Caco-2 (cell line): ENCODE results near the gene CRYBA4. TPM values are rescaled to one million over a fixed set of nuclear protein-coding genes. Genes with fewer than 3 reads are reported as not detected.

Experiments used
- BruUV-seq: library from RNA; stranded (reverse); fragments of 400-500 nt; replicated peaks from 2 replicates; lab custom pipeline; 2021; lab: Mats Ljungman, UMichigan
- CTCF ChIA-PET: fragments of 300-600 bp; sonication (Branson Sonifier 250); formaldehyde crosslinking; loops from one replicate; lab custom pipeline; 2022; ENCODE audit warnings: antibody characterized with exemption; lab: Charles Lee
- POLR2A ChIA-PET: fragments of 300-600 bp; sonication (Branson Sonifier 250); formaldehyde crosslinking; loops from one replicate; lab custom pipeline; 2022; ENCODE audit warnings: antibody characterized with exemption; lab: Charles Lee
- DNase-seq, 2 experiments: peaks; one replicate each; pipeline versions ENCODE4 v3.0.0 to v3.0.0-alpha.2; 2020 to 2022
- H3K27me3 ChIP-seq: replicated peaks from 2 replicates; pipeline ENCODE4 v1.6.0; 2011; ENCODE audit warnings: low read length; ENCODE audit not compliant: control insufficient read depth, insufficient read depth
- H3K36me3 ChIP-seq: 2 replicates; pipeline ENCODE4 v1.5.1; 2011; ENCODE audit warnings: low read length; ENCODE audit not compliant: control insufficient read depth, insufficient read depth
- H3K4me1 ChIP-seq: fragments of 250-450 bp; sonication (Bioruptor Pico); 2 replicates; pipeline ENCODE4 v1.5.1; 2020; ENCODE audit warnings: mild to moderate bottlenecking
- H3K4me3 ChIP-seq: 2 replicates; pipeline ENCODE4 v1.5.1; 2011; ENCODE audit warnings: low read depth, mild to moderate bottlenecking, control low read depth, low read length
- H3K9me3 ChIP-seq: fragments of 250-450 bp; sonication (Bioruptor Pico); 2 replicates; pipeline ENCODE4 v1.5.1; 2020; ENCODE audit warnings: mild to moderate bottlenecking, moderate library complexity
- H3K27ac Mint-ChIP-seq: one replicate; pipeline ENCODE4 v1.8.0; 2022; ENCODE audit warnings: mixed read lengths; ENCODE audit not compliant: unreplicated experiment
- H3K27me3 Mint-ChIP-seq: one replicate; pipeline ENCODE4 v1.8.0; 2022; ENCODE audit warnings: mixed read lengths; ENCODE audit not compliant: insufficient read depth, unreplicated experiment
- H3K36me3 Mint-ChIP-seq: one replicate; pipeline ENCODE4 v1.8.0; 2022; ENCODE audit warnings: mild to moderate bottlenecking, mixed read lengths; ENCODE audit not compliant: insufficient read depth, unreplicated experiment
- H3K4me1 Mint-ChIP-seq: one replicate; pipeline ENCODE4 v1.8.0; 2022; ENCODE audit warnings: low read depth, mixed read lengths; ENCODE audit not compliant: unreplicated experiment
- H3K4me3 Mint-ChIP-seq: one replicate; pipeline ENCODE4 v1.8.0; 2022; ENCODE audit warnings: mild to moderate bottlenecking, moderate library complexity, mixed read lengths; ENCODE audit not compliant: unreplicated experiment
- H3K9me3 Mint-ChIP-seq: one replicate; pipeline ENCODE4 v1.8.0; 2022; ENCODE audit warnings: mixed read lengths; ENCODE audit not compliant: unreplicated experiment
- CTCF ChIP-seq, 2 experiments: fragments of 200-600 bp in 1 of 2; IDR thresholded peaks; 1 replicate in 1 of 2; 2 replicates in 1 of 2; pipeline versions ENCODE4 v1.5.1 to v1.8.0; 2011 to 2022; ENCODE audit warnings: antibody characterized with exemption in 1 of 2, control low read depth in 1 of 2, inconsistent platforms in 1 of 2, low read depth in 1 of 2, low read length in 1 of 2, mild to moderate bottlenecking in 1 of 2, moderate library complexity in 1 of 2; ENCODE audit not compliant: insufficient read depth in 1 of 2, severe bottlenecking in 1 of 2, unreplicated experiment in 1 of 2
- intact Hi-C: fragments of 100-400 bp; cut with micrococcal nuclease; formaldehyde crosslinking; loops from one replicate; pipeline ENCODE4 v1.10.0; 2022; ENCODE audit not compliant: unreplicated experiment
- total RNA-seq: library from RNA; stranded (reverse); gene quantifications from 2 replicates; pipeline ENCODE4 v1.2.3, GENCODE V29; 2022

CRYBA4 gene
- total RNA-seq, 1 experiment from 2014 or later, result 0.68 TPM

- ChIA-PET CTCF (no interaction called here), POLR2A (no interaction called here)
- Histone ChIP-seq H3K27me3 (no peaks in the 10 kb centered on the region), H3K4me1 (no peaks in the 10 kb centered on the region), H3K4me3 (no peak overlapping the region), H3K9me3 (no peaks in the 10 kb centered on the region), H3K36me3 (no peaks in the 10 kb centered on the region)
- BruUV-seq, result no TSS peak
- intact Hi-C loops, result no loop called here
- Mint-ChIP-seq H3K4me3 (no peak overlapping the region), H3K9me3 (no peaks in the 10 kb centered on the region), H3K36me3 (peaks cover 6% of the 10 kb centered on the region), H3K27me3 (peaks cover 10% of the 10 kb centered on the region), H3K27ac (no peak overlapping the region), H3K4me1 (no peaks in the 10 kb centered on the region)
- TF ChIP-seq CTCF (IDR thresholded peaks at IDR 0.05; ENCODE audit: insufficient read depth in 1 of 2, low read depth in 1 of 2, low read length in 1 of 2, severe bottlenecking in 1 of 2, unreplicated experiment in 1 of 2), result no peak
- no peak for DNase-seq
These were observed 15.2 kb upstream of the CRYBA4 start for GRCh38 chr22:26606611-26607010.

GRCh38 chr22:26608129-26608528, 13.6 kb upstream of the CRYBA4 start:
- H3K27me3 Mint-ChIP-seq, result peaks cover 10% of the 10 kb centered on the region
- intact Hi-C loops, result no loop called here
- ChIA-PET POLR2A (no interaction called here), CTCF (interaction anchor here (0.6 kb wide), 2 partner anchors 92 to 723 kb away, joined by 3 read pairs; no protein-coding TSS in a partner anchor)
- TF ChIP-seq CTCF (IDR thresholded peaks at IDR 0.05; ENCODE audit: insufficient read depth in 1 of 2, low read depth in 1 of 2, low read length in 1 of 2, severe bottlenecking in 1 of 2, unreplicated experiment in 1 of 2), result no peak
- Histone ChIP-seq H3K4me3 (no peak overlapping the region), H3K4me1 (no peaks in the 10 kb centered on the region), H3K27me3 (no peaks in the 10 kb centered on the region), H3K9me3 (no peaks in the 10 kb centered on the region), H3K36me3 (no peaks in the 10 kb centered on the region)
- DNase-seq, result no peak
- no peaks in the 10 kb centered on the region for H3K4me1 Mint-ChIP-seq
- no TSS peak for BruUV-seq
- H3K36me3 Mint-ChIP-seq, result peaks cover 10% of the 10 kb centered on the region
- no peak overlapping the region for H3K4me3 Mint-ChIP-seq
- no peaks in the 10 kb centered on the region for H3K9me3 Mint-ChIP-seq
- H3K27ac Mint-ChIP-seq, result no peak overlapping the region

GRCh38 chr22:26609287-26609686, 12.5 kb upstream of the CRYBA4 start:
- intact Hi-C loops, result no loop called here
- POLR2A ChIA-PET, result no interaction called here
- no peaks in the 10 kb centered on the region for H3K9me3 Mint-ChIP-seq
- no peaks in the 10 kb centered on the region for H3K4me1 Mint-ChIP-seq
- H3K27me3 ChIP-seq, result no peaks in the 10 kb centered on the region
- no peak overlapping the region for H3K4me3 Mint-ChIP-seq
- no peaks in the 10 kb centered on the region for H3K9me3 ChIP-seq
- H3K36me3 Mint-ChIP-seq, result peaks cover 8% of the 10 kb centered on the region
- no peak for DNase-seq
- no TSS peak for BruUV-seq
- no peak overlapping the region for H3K27ac Mint-ChIP-seq
- H3K4me3 ChIP-seq, result no peak overlapping the region
- CTCF ChIA-PET, result no interaction called here
- no peak for TF ChIP-seq CTCF (IDR thresholded peaks at IDR 0.05; ENCODE audit: insufficient read depth in 1 of 2, low read depth in 1 of 2, low read length in 1 of 2, severe bottlenecking in 1 of 2, unreplicated experiment in 1 of 2)
- H3K4me1 ChIP-seq, result no peaks in the 10 kb centered on the region
- H3K36me3 ChIP-seq, result no peaks in the 10 kb centered on the region
- H3K27me3 Mint-ChIP-seq, result peaks cover 9% of the 10 kb centered on the region
